Mesendoderm (in vitro differentiated cells): Measurements from ENCODE around the gene TPCN1.
A peak's percentile ranks its signal among the peaks of the same experiment; 100 is the strongest.

ENCODE experiments used
- DNase-seq: peaks from one replicate; pipeline ENCODE4 v3.0.0; 2013
- H2AK5ac ChIP-seq: 2 replicates; pipeline ENCODE4 v1.6.1; 2013; ENCODE audit warnings: low read length, inconsistent platforms
- H2BK120ac ChIP-seq: 2 replicates; pipeline ENCODE4 v1.6.1; 2013; ENCODE audit warnings: low read depth, mild to moderate bottlenecking, low read length, moderate library complexity, mixed read lengths
- H2BK15ac ChIP-seq: replicated peaks from 2 replicates; pipeline ENCODE4 v1.6.1; 2013; ENCODE audit warnings: low read depth, mild to moderate bottlenecking, moderate library complexity
- H2BK5ac ChIP-seq: 2 replicates; pipeline ENCODE4 v1.6.1; 2013; ENCODE audit warnings: low read length, inconsistent platforms
- H3K18ac ChIP-seq: 2 replicates; pipeline ENCODE4 v1.6.1; 2013; ENCODE audit warnings: mild to moderate bottlenecking, low read length, mixed read lengths
- H3K23ac ChIP-seq: one replicate; pipeline ENCODE4 v1.6.1; 2013; ENCODE audit warnings: low read length
- H3K27ac ChIP-seq: 2 replicates; pipeline ENCODE4 v1.5.1; 2013; ENCODE audit warnings: low read depth, mild to moderate bottlenecking, inconsistent platforms, low read length, moderate library complexity
- H3K27me3 ChIP-seq: 2 replicates; pipeline ENCODE4 v1.6.1; 2013; ENCODE audit warnings: low read length, control low read depth, mild to moderate bottlenecking, inconsistent platforms; ENCODE audit not compliant: insufficient read depth, poor library complexity
- H3K36me3 ChIP-seq: 2 replicates; pipeline ENCODE4 v1.6.1; 2013; ENCODE audit warnings: low read length, inconsistent platforms; ENCODE audit not compliant: control insufficient read depth, insufficient read depth
- H3K4ac ChIP-seq: one replicate; pipeline ENCODE4 v1.6.1; 2013; ENCODE audit warnings: low read depth, mild to moderate bottlenecking, low read length, moderate library complexity
- H3K4me1 ChIP-seq: 2 replicates; pipeline ENCODE4 v1.6.1; 2013; ENCODE audit warnings: low read depth, low read length, inconsistent platforms; ENCODE audit not compliant: control insufficient read depth
- H3K4me2 ChIP-seq: 2 replicates; pipeline ENCODE4 v1.6.1; 2013; ENCODE audit warnings: low read length
- H3K4me3 ChIP-seq: 2 replicates; pipeline ENCODE4 v1.5.1; 2013; ENCODE audit warnings: mild to moderate bottlenecking, low read length
- H3K56ac ChIP-seq: one replicate; pipeline ENCODE4 v1.6.1; 2013; ENCODE audit warnings: low read length
- H3K79me1 ChIP-seq: 2 replicates; pipeline ENCODE4 v1.6.1; 2013; ENCODE audit warnings: low read length, inconsistent platforms
- H3K79me2 ChIP-seq: 2 replicates; pipeline ENCODE4 v1.6.1; 2013; ENCODE audit warnings: mild to moderate bottlenecking, low read length; ENCODE audit not compliant: control insufficient read depth, insufficient read depth
- H3K9ac ChIP-seq: 2 replicates; pipeline ENCODE4 v1.6.1; 2013; ENCODE audit warnings: low read length, inconsistent platforms
- H4K5ac ChIP-seq: one replicate; pipeline ENCODE4 v1.6.1; 2013; ENCODE audit warnings: low read length
- H4K8ac ChIP-seq: one replicate; pipeline ENCODE4 v1.6.1; 2013; ENCODE audit warnings: low read depth, mild to moderate bottlenecking, control low read depth, low read length, moderate library complexity
- WGBS: extraction: QIAGEN DNeasy Blood & Tissue Kit; methylation state at CpG from one replicate; pipeline ENCODE4 v1.1.7; 2013; ENCODE audit warnings: low lambda C conversion rate, missing lambda C conversion rate; ENCODE audit not compliant: insufficient coverage; ENCODE audit errors: extremely low coverage; 5-methylcytosine and 5-hydroxymethylcytosine counted together

The TPCN1 gene

GRCh38 chr12:113184900-113185179, 36.4 kb upstream of the TPCN1 start:
- no peaks in the 10 kb centered on the region for H3K27me3 ChIP-seq
- H3K36me3 ChIP-seq = peaks cover 4% of the 10 kb centered on the region
- peak overlapping the region; percentile 97 for H3K56ac ChIP-seq
- peaks cover 22% of the 10 kb centered on the region for H3K79me2 ChIP-seq
- H4K8ac ChIP-seq = peak overlapping the region; percentile 70
- peak overlapping the region; percentile 44 for H3K4me2 ChIP-seq
- H3K4me1 ChIP-seq = no peaks in the 10 kb centered on the region
- H2BK15ac ChIP-seq = no peak overlapping the region
- H3K9ac ChIP-seq = peak overlapping the region; percentile 96
- peak overlapping the region; percentile 82 for H3K27ac ChIP-seq
- H3K79me1 ChIP-seq = peaks cover 17% of the 10 kb centered on the region
- no peak overlapping the region for H3K23ac ChIP-seq
- peak overlapping the region; percentile 99 for H3K4ac ChIP-seq
- H2BK5ac ChIP-seq = no peak overlapping the region
- H3K4me3 ChIP-seq = peak overlapping the region; percentile 97
- H2BK120ac ChIP-seq = no peak overlapping the region
- no peak overlapping the region for H2AK5ac ChIP-seq
- H3K18ac ChIP-seq = peak overlapping the region; percentile 95
- WGBS = no CpG with 5 or more reads among the region's 20 CpGs
- peak; percentile 93 for DNase-seq
- no peak overlapping the region for H4K5ac ChIP-seq

GRCh38 chr12:113185180-113186032, 35.9 kb upstream of the TPCN1 start, which contains the start of the genes DDX54 and RITA1:
Gene DDX54, minus strand, starts transcription at chr12:113185478. Its CDS starts 27 bp downstream, at chr12:113185451.
Gene RITA1, plus strand, starts transcription at chr12:113185721. Its CDS starts 1,026 bp downstream, at chr12:113186747.
- peak within 1 kb of the TSS; percentile 96 for H3K9ac ChIP-seq
- no peak within 1 kb of the TSS for H2BK120ac ChIP-seq
- no peaks in the 10 kb centered on the region for H3K27me3 ChIP-seq
- peak; percentile 95 for DNase-seq
- peak within 1 kb of the TSS; percentile 97 for H3K56ac ChIP-seq
- H3K4me2 ChIP-seq = peak within 1 kb of the TSS; percentile 44
- peak within 1 kb of the TSS; percentile 70 for H4K8ac ChIP-seq
- H3K79me2 ChIP-seq = peaks cover 22% of the 10 kb centered on the region
- WGBS = no CpG with 5 or more reads among the region's 89 CpGs
- peaks cover 4% of the 10 kb centered on the region for H3K36me3 ChIP-seq
- H3K4ac ChIP-seq = peak within 1 kb of the TSS; percentile 99
- H4K5ac ChIP-seq = no peak within 1 kb of the TSS
- H3K18ac ChIP-seq = peak within 1 kb of the TSS; percentile 95
- H2AK5ac ChIP-seq = no peak within 1 kb of the TSS
- H3K4me3 ChIP-seq = peak within 1 kb of the TSS; percentile 97
- H3K4me1 ChIP-seq = no peaks in the 10 kb centered on the region
- H3K23ac ChIP-seq = no peak within 1 kb of the TSS
- no peak within 1 kb of the TSS for H2BK15ac ChIP-seq
- peak within 1 kb of the TSS; percentile 82 for H3K27ac ChIP-seq
- no peak within 1 kb of the TSS for H2BK5ac ChIP-seq
- peaks cover 17% of the 10 kb centered on the region for H3K79me1 ChIP-seq

- Histone ChIP-seq H2BK5ac (no peak overlapping the region), H4K5ac (no peak overlapping the region), H2AK5ac (no peak overlapping the region), H3K18ac (peak overlapping the region; percentile 51), H3K23ac (no peak overlapping the region), H3K27ac (no peak overlapping the region), H3K79me1 (peaks cover 12% of the 10 kb centered on the region), H3K4ac (no peak overlapping the region), H3K4me1 (no peaks in the 10 kb centered on the region), H3K56ac (peak overlapping the region; percentile 81), H3K79me2 (peaks cover 22% of the 10 kb centered on the region), H3K36me3 (peaks cover 2% of the 10 kb centered on the region), H3K9ac (peak overlapping the region; percentile 75), H3K4me2 (peak overlapping the region; percentile 4), H4K8ac (no peak overlapping the region), H3K4me3 (peak overlapping the region; percentile 38), H2BK15ac (no peak overlapping the region), H2BK120ac (no peak overlapping the region), H3K27me3 (no peaks in the 10 kb centered on the region)
- no CpG with 5 or more reads among the region's 11 CpGs for WGBS
- DNase-seq = peak; percentile 64
These were observed 35.3 kb upstream of the TPCN1 start for GRCh38 chr12:113186033-113186365.

GRCh38 chr12:113186666-113187325, 34.5 kb upstream of the TPCN1 start:
- Histone ChIP-seq H3K4me3 (no peak overlapping the region), H3K23ac (no peak overlapping the region), H4K5ac (no peak overlapping the region), H2BK120ac (no peak overlapping the region), H2BK15ac (no peak overlapping the region), H3K4me1 (no peaks in the 10 kb centered on the region), H3K4me2 (no peak overlapping the region), H3K4ac (no peak overlapping the region), H2AK5ac (no peak overlapping the region), H3K27ac (no peak overlapping the region), H4K8ac (no peak overlapping the region), H3K79me1 (peaks cover 12% of the 10 kb centered on the region), H3K36me3 (peaks cover 4% of the 10 kb centered on the region), H3K79me2 (peaks cover 22% of the 10 kb centered on the region), H2BK5ac (no peak overlapping the region), H3K56ac (peak overlapping the region; percentile 17), H3K18ac (no peak overlapping the region), H3K27me3 (no peaks in the 10 kb centered on the region), H3K9ac (peak overlapping the region; percentile 8)
- WGBS = no CpG with 5 or more reads among the region's 16 CpGs
- no peak for DNase-seq

- no peak overlapping the region for H3K4me2 ChIP-seq
- no peak overlapping the region for H2AK5ac ChIP-seq
- no peak overlapping the region for H3K27ac ChIP-seq
- no peak overlapping the region for H3K56ac ChIP-seq
- H2BK5ac ChIP-seq = no peak overlapping the region
- no peak overlapping the region for H4K5ac ChIP-seq
- H3K9ac ChIP-seq = no peak overlapping the region
- H3K27me3 ChIP-seq = no peaks in the 10 kb centered on the region
- no peak overlapping the region for H3K4me3 ChIP-seq
- no peak overlapping the region for H3K18ac ChIP-seq
- peaks cover 9% of the 10 kb centered on the region for H3K79me1 ChIP-seq
- no CpG with 5 or more reads among the region's 2 CpGs for WGBS
- H2BK120ac ChIP-seq = no peak overlapping the region
- peaks cover 4% of the 10 kb centered on the region for H3K36me3 ChIP-seq
- H4K8ac ChIP-seq = no peak overlapping the region
- H3K4me1 ChIP-seq = no peaks in the 10 kb centered on the region
- no peak overlapping the region for H3K4ac ChIP-seq
- no peak overlapping the region for H2BK15ac ChIP-seq
- DNase-seq = no peak
- H3K23ac ChIP-seq = no peak overlapping the region
- H3K79me2 ChIP-seq = peaks cover 5% of the 10 kb centered on the region
These were observed 31.9 kb upstream of the TPCN1 start for GRCh38 chr12:113189361-113189760.
